Peyer's patch (tissue), 4 donors: ENCODE results near the gene CHST8. TPM values are rescaled to one million over a fixed set of nuclear protein-coding genes. Genes with fewer than 3 reads are reported as not detected.
A peak's percentile ranks its signal among the peaks of the same experiment; 100 is the strongest.

Experiments used
- DNase-seq, 3 donors: peaks; one replicate each; pipeline ENCODE4 v3.0.0-alpha.2; 2017 to 2019
- H3K27ac ChIP-seq, 4 donors: fragments of 200-600 bp; sonication (generic); one replicate each; pipeline ENCODE4 v1.5.1; 2016 to 2019
- H3K27me3 ChIP-seq, 2 donors: fragments of 200-600 bp; sonication (generic); one replicate each; pipeline ENCODE4 v1.5.1; 2019
- H3K36me3 ChIP-seq, 3 donors: fragments of 200-600 bp; sonication (generic); one replicate each; pipeline ENCODE4 v1.5.1; 2016 to 2019
- H3K4me1 ChIP-seq, 4 donors: fragments of 200-600 bp; sonication (generic); one replicate each; pipeline ENCODE4 v1.5.1; 2016 to 2019
- H3K4me3 ChIP-seq, 4 donors: fragments of 200-600 bp; sonication (generic); 1 replicate in 3 of 4; 2 replicates in 1 of 4; pipeline ENCODE4 v1.5.1; 2016 to 2019; ENCODE audit warnings: mild to moderate bottlenecking in 1 of 4
- H3K9me3 ChIP-seq, 4 donors: fragments of 200-600 bp; sonication (generic); one replicate each; pipeline ENCODE4 v1.5.1; 2016 to 2019; ENCODE audit warnings: mild to moderate bottlenecking in 1 of 4
- CTCF ChIP-seq, 6 experiments: fragments of 450-650 bp in 4 of 6; fragments of 200-600 bp in 2 of 6; sonication (generic) in 1 of 6; IDR thresholded peaks; one replicate each; pipeline ENCODE4 v1.5.1; 2017 to 2019; ENCODE audit warnings: antibody characterized with exemption in 6 of 6, mild to moderate bottlenecking in 3 of 6, moderate library complexity in 1 of 6
- POLR2A ChIP-seq, 2 donors: fragments of 450-650 bp; IDR thresholded peaks; one replicate each; pipeline ENCODE4 v1.5.1; 2017; ENCODE audit warnings: antibody characterized with exemption in 2 of 2, mild to moderate bottlenecking in 2 of 2, moderate library complexity in 2 of 2
- total RNA-seq, 4 donors: library from RNA; depleted of rRNA; stranded (reverse); fragments of >200 nt; gene quantifications; one replicate each; pipeline ENCODE4 v1.1.0, GENCODE V29; 2016

Gene CHST8
- total RNA-seq, 4 donors from 2014 or later: 0.54 to 1.8 TPM; not detected in 2

- no peaks in the 10 kb centered on the region for H3K4me1 ChIP-seq
- H3K36me3 ChIP-seq: no peaks in the 10 kb centered on the region
- no peak overlapping the region for H3K4me3 ChIP-seq
- peak in 1 of 3 donors; percentile 8 for DNase-seq
- H3K9me3 ChIP-seq: no peaks in the 10 kb centered on the region
- H3K27ac ChIP-seq: no peak overlapping the region
- TF ChIP-seq CTCF (IDR thresholded peaks at IDR 0.05) (no peak), POLR2A (IDR thresholded peaks at IDR 0.05) (no peak)
- no peaks in the 10 kb centered on the region for H3K27me3 ChIP-seq
These were observed 83.5 kb downstream of the CHST8 start for GRCh38 chr19:33705090-33705847.

GRCh38 chr19:33705860-33706259, 84.1 kb downstream of the CHST8 start:
- no peaks in the 10 kb centered on the region for H3K36me3 ChIP-seq
- H3K4me1 ChIP-seq: no peaks in the 10 kb centered on the region
- no peak overlapping the region for H3K4me3 ChIP-seq
- H3K27me3 ChIP-seq: no peaks in the 10 kb centered on the region
- TF ChIP-seq CTCF (IDR thresholded peaks at IDR 0.05) (no peak), POLR2A (IDR thresholded peaks at IDR 0.05) (no peak)
- no peak for DNase-seq
- no peak overlapping the region for H3K27ac ChIP-seq
- no peaks in the 10 kb centered on the region for H3K9me3 ChIP-seq

GRCh38 chr19:33706631-33707030, 84.9 kb downstream of the CHST8 start:
- Histone ChIP-seq H3K9me3 (no peaks in the 10 kb centered on the region), H3K4me3 (no peak overlapping the region), H3K27ac (no peak overlapping the region), H3K36me3 (no peaks in the 10 kb centered on the region), H3K27me3 (no peaks in the 10 kb centered on the region), H3K4me1 (no peaks in the 10 kb centered on the region)
- no peak for TF ChIP-seq POLR2A (IDR thresholded peaks at IDR 0.05)
- TF ChIP-seq CTCF (IDR thresholded peaks at IDR 0.05): no peak
- DNase-seq: peak in 1 of 3 donors; percentile 14

GRCh38 chr19:33712268-33712667, 90.5 kb downstream of the CHST8 start:
- no peaks in the 10 kb centered on the region for H3K9me3 ChIP-seq
- no peaks in the 10 kb centered on the region for H3K36me3 ChIP-seq
- no peak overlapping the region for H3K27ac ChIP-seq
- TF ChIP-seq CTCF (IDR thresholded peaks at IDR 0.05) (no peak), POLR2A (IDR thresholded peaks at IDR 0.05) (no peak)
- no peaks in the 10 kb centered on the region for H3K4me1 ChIP-seq
- no peak overlapping the region for H3K4me3 ChIP-seq
- H3K27me3 ChIP-seq: no peaks in the 10 kb centered on the region
- peak in 1 of 3 donors; percentile 15 for DNase-seq

GRCh38 chr19:33713194-33713593, 91.4 kb downstream of the CHST8 start:
- H3K4me1 ChIP-seq: no peaks in the 10 kb centered on the region
- H3K27ac ChIP-seq: no peak overlapping the region
- no peak overlapping the region for H3K4me3 ChIP-seq
- no peak for DNase-seq
- H3K36me3 ChIP-seq: no peaks in the 10 kb centered on the region
- TF ChIP-seq POLR2A (IDR thresholded peaks at IDR 0.05) (no peak), CTCF (IDR thresholded peaks at IDR 0.05) (no peak)
- H3K27me3 ChIP-seq: no peaks in the 10 kb centered on the region
- no peaks in the 10 kb centered on the region for H3K9me3 ChIP-seq
